COLO668 (cell line): ENCODE results near the gene FNDC3B.
"Not testable (repeated sequence)": the region's sequence is repeated elsewhere in the genome, so short reads cannot be mapped to it uniquely, and the experiment has no call there.

ENCODE experiments used
- DNase-seq: peaks from one replicate; lab custom pipeline; 2025; ENCODE audit not compliant: unreplicated experiment; lab: John Stamatoyannopoulos, UW

The FNDC3B gene

GRCh38 chr3:172228036-172228415 lies 188.6 kb downstream of the FNDC3B start:
- no peak for DNase-seq

GRCh38 chr3:172229462-172229861 lies 190.1 kb downstream of the FNDC3B start:
- no peak for DNase-seq

GRCh38 chr3:172231318-172231901 lies 192.0 kb downstream of the FNDC3B start:
- no peak for DNase-seq

DNA sequence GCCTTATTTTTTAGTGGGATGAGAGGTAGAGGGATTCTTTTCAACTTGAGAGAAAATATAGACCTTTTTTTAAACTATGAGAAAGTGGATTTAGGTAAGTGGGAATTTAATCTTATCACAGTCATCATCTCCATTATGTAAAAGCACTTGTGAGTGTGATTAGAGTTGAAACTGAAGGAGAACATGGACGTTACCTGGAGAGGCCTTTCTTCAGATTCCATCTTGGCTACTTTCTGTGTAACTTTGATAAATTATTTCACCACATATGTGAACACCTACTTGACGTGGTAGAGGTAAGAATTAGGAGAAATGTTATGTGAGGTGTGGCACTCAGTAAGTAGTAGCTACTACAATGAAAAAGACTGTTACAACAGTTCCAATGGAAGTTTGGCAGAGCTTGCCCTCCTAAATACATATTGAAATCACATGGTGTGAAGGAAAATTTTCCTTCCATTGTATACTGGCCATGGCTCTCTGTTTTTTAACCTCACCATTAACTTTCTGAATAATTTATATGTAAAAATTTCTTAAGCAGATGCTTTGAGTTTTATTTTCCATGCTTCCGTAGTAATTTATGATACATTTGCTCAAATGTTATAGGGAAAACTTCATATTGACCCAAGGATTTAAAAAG lies 193.3 kb downstream of the FNDC3B start:
- no peak for DNase-seq

- DNase-seq, result no peak
Measured at GRCh38 chr3:172233474-172234277, 194.3 kb downstream of the FNDC3B start.

- DNase-seq, result no peak
Measured at GRCh38 chr3:172235698-172236097, 196.3 kb downstream of the FNDC3B start.

DNA sequence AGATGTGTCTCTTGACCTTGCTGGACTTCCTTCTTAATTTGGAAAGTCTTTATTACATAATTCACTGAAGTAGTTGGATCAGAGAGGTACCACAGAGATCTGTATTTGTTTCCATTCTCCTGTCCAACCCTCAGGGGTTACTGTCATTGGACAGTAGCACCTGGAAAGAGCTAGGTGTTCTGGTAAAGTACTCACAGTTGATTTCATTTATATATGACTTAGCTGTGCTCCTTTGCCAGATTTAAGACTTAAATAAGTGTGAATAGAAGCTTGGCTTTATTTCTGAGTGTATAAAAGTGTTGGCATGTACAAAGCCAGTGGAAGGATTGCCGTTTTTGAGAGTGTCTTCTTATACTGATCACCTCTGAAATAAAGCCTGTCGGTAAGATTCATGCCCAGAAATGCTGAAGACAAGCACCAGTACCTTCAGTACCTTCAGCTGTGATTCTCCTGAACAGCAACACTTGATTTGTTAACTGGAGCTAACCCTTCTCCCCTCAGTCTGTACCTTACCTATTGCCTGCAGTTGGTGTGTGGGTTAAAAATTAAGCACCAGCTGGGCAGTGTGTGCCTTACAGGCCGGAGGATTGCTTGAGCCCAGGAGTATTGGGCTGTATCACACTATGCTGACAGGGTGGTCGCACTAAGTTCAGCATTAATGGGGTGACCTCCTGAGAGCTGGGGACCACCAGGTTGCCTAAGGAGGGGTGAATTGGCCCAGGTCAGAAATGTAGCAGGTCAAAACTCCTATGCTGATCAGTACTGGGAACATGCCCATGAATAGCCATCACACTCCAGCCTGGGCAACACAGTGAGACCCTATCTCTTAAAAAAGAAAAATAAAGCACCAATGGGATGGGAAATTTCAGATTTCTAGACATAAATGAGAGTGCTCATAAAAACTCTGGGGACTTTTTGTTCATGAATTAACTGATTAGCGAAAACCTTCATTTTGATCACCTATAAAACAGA lies 197.7 kb downstream of the FNDC3B start:
- DNase-seq, result no peak

DNA sequence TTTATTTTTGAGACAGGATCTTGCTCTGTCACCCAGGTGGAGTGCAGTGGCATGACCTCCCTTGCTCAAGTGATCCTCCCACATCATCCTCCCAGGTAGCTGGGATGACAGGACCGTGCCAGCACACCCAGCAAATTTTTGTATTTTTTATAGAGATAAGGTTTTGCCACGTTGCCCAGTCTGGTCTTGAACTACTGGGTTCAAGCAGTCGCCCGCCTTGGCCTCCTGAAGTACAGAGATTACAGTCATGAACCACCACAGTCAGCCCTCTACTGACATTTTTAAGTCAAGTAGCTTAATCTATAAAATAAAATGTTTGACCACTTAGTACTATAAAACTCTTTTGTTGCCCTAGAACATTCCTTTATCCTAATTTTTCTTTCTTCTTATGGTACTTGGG lies 198.8 kb downstream of the FNDC3B start:
- DNase-seq, result no peak

GRCh38 chr3:172239218-172239790 lies 199.9 kb downstream of the FNDC3B start:
- DNase-seq, result no peak

DNA sequence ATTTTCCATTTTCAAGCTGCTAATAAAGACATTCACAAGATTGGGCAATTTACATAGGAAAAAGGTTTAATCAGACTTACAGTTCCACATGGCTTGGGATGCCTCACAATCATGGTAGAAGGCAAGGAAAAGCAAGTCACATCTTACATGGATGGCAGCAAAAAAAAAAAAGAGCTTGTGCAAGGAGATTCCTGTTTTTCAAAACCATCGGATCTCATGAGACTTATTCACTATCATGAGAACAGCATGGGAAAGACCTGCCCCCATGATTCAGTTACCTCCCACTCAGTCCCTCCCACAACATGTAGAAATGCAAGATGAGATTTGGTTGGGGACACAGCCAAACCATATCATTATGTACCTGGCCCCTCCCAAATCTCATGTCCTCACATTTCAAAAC lies 202.0 kb downstream of the FNDC3B start:
- no peak for DNase-seq

- DNase-seq, result not testable (repeated sequence)
Measured at GRCh38 chr3:172242471-172242870, 203.1 kb downstream of the FNDC3B start.

GRCh38 chr3:172243376-172243775 lies 204.0 kb downstream of the FNDC3B start:
- not testable (repeated sequence) for DNase-seq

- no peak for DNase-seq
Measured at GRCh38 chr3:172244011-172244410, 204.6 kb downstream of the FNDC3B start.

DNA sequence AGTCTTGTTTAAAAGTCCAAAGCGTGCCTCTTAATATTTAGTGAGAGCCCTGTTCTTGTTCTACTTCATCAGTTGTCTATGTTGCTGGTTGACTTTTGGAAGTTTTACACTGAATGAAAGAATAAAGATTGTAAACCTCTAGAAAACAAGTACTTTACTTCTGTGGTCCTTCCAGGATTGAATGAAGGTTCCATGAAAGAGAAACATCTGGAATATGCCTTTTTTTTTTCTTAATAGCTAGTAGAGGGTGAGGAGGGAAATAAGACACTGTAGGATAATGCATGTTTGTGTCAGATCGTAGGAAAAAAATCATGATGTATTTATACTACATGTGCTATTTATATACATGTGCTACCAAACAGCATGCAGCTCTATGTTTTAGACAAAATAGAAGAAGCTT lies 205.9 kb downstream of the FNDC3B start:
- DNase-seq, result no peak

- no peak for DNase-seq
Measured at GRCh38 chr3:172246107-172246844, 206.9 kb downstream of the FNDC3B start.

GRCh38 chr3:172247525-172248274 lies 208.3 kb downstream of the FNDC3B start:
- DNase-seq, result no peak

- no peak for DNase-seq
Measured at GRCh38 chr3:172249039-172249438, 209.7 kb downstream of the FNDC3B start.

DNA sequence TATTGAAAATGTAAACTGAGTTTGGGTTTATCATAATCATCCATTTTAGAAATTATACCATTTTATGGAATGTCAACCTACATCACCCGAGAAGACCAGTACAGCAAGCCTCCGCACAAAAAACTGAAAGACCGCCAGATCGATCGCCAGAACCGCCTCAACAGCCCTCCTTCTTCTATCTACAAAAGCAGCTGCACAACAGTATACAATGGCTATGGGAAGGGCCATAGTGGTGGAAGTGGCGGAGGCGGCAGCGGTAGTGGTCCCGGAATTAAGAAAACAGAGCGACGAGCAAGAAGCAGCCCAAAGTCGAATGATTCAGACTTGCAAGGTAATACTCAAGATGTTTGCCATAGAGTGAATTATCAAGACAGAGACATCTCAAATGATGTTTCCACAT lies 211.8 kb downstream of the FNDC3B start:
- DNase-seq, result no peak

- DNase-seq, result no peak
Measured at GRCh38 chr3:172253200-172253599, 213.8 kb downstream of the FNDC3B start.
